B cell (primary cell): Measurements from ENCODE around the gene KCTD10. TPM values are rescaled to one million over a fixed set of nuclear protein-coding genes. Genes with fewer than 3 reads are reported as not detected.

ENCODE experiments used
- ATAC-seq: fragments of 200-7000 bp; cut with Tn5 transposase; one replicate; pipeline ENCODE4 v1.10.0; 2021; ENCODE audit warnings: low read depth, mild to moderate bottlenecking, moderate number of reproducible peaks, moderate library complexity
- CTCF ChIA-PET: fragments of 350-600 bp; sonication (Branson Sonifier 250); formaldehyde crosslinking; loops from one replicate; lab custom pipeline; 2021; ENCODE audit warnings: antibody characterized with exemption, inconsistent platforms; lab: Charles Lee
- POLR2A ChIA-PET: fragments of 350-600 bp; sonication (Branson Sonifier 250); formaldehyde crosslinking; loops from one replicate; lab custom pipeline; 2021; ENCODE audit warnings: antibody characterized with exemption; lab: Charles Lee
- DNase-seq: peaks from one replicate; pipeline ENCODE4 v3.0.0; 2013
- H2AFZ ChIP-seq: 2 replicates; pipeline ENCODE4 v1.6.1; 2012; ENCODE audit warnings: mild to moderate bottlenecking, low read depth, low read length; ENCODE audit not compliant: insufficient read depth, poor library complexity, severe bottlenecking
- H3K27ac ChIP-seq, 2 donors: 1 replicate in 1 of 2; 2 replicates in 1 of 2; pipeline ENCODE4 v1.5.1; 2012 to 2013; ENCODE audit warnings: low read length in 2 of 2, mild to moderate bottlenecking in 2 of 2, moderate library complexity in 1 of 2
- H3K27me3 ChIP-seq, 4 experiments: fragments of 200-600 bp in 1 of 4; sonication (generic) in 1 of 4; replicated peaks in 1 of 4; 1 replicate in 2 of 4; 2 replicates in 2 of 4; pipeline versions ENCODE4 v1.6.1 to v1.7.0; 2013 to 2016; ENCODE audit warnings: low read length in 3 of 4, mild to moderate bottlenecking in 2 of 4, mixed read lengths in 1 of 4, moderate library complexity in 1 of 4; ENCODE audit not compliant: insufficient read depth in 4 of 4, control insufficient read depth in 3 of 4; ENCODE audit errors: control extremely low read depth in 1 of 4
- H3K36me3 ChIP-seq, 2 experiments: replicated peaks in 1 of 2; 1 replicate in 1 of 2; 2 replicates in 1 of 2; pipeline versions ENCODE4 v1.6.1 to v1.7.1; 2013; ENCODE audit warnings: low read length in 1 of 2; ENCODE audit not compliant: insufficient read depth in 2 of 2, control insufficient read depth in 1 of 2; ENCODE audit errors: control extremely low read depth in 1 of 2, extremely low read depth in 1 of 2
- H3K4me1 ChIP-seq, 2 donors: fragments of 200-600 bp in 1 of 2; sonication (generic) in 1 of 2; 1 replicate in 1 of 2; 2 replicates in 1 of 2; pipeline versions ENCODE4 v1.5.1 to v1.6.1; 2013 to 2017; ENCODE audit warnings: low read length in 2 of 2; ENCODE audit not compliant: control insufficient read depth in 2 of 2, insufficient read depth in 2 of 2
- H3K4me2 ChIP-seq: replicated peaks from 2 replicates; pipeline ENCODE3; 2012; ENCODE audit warnings: mild to moderate bottlenecking, low read depth, low read length; ENCODE audit not compliant: poor library complexity, severe bottlenecking
- H3K4me3 ChIP-seq, 5 experiments: fragments of 200-600 bp in 1 of 5; sonication (generic) in 1 of 5; 1 replicate in 3 of 5; 2 replicates in 2 of 5; pipeline versions ENCODE4 v1.5.1 to v1.7.0; 2011 to 2016; ENCODE audit warnings: low read length in 4 of 5, mild to moderate bottlenecking in 4 of 5, low read depth in 2 of 5, control low read depth in 1 of 5, moderate library complexity in 1 of 5; ENCODE audit not compliant: insufficient read depth in 1 of 5; ENCODE audit errors: control extremely low read depth in 1 of 5, extremely low read depth in 1 of 5
- H3K79me2 ChIP-seq: fragments of 200-600 bp; sonication (generic); one replicate; pipeline ENCODE4 v1.6.0; 2016; ENCODE audit warnings: low read length; ENCODE audit not compliant: control insufficient read depth, insufficient read depth
- H3K9ac ChIP-seq: fragments of 200-600 bp; sonication (generic); 2 replicates; pipeline ENCODE4 v1.6.1; 2017; ENCODE audit warnings: mild to moderate bottlenecking, low read length, moderate library complexity
- H3K9me3 ChIP-seq, 3 donors: one replicate each; pipeline versions ENCODE4 v1.6.1 to v1.7.1; 2013; ENCODE audit warnings: low read length in 2 of 3; ENCODE audit not compliant: control insufficient read depth in 2 of 3, insufficient read depth in 1 of 3; ENCODE audit errors: control extremely low read depth in 1 of 3
- H4K20me1 ChIP-seq: 2 replicates; pipeline ENCODE4 v1.6.0; 2012; ENCODE audit warnings: mild to moderate bottlenecking, low read length; ENCODE audit not compliant: insufficient read depth, control insufficient read depth, poor library complexity, severe bottlenecking
- H3K27ac Mint-ChIP-seq: one replicate; pipeline ENCODE4 v1.8.0; 2021; ENCODE audit warnings: mixed read lengths
- H3K27me3 Mint-ChIP-seq: one replicate; pipeline ENCODE4 v1.8.0; 2021; ENCODE audit warnings: mixed read lengths
- H3K4me1 Mint-ChIP-seq: one replicate; pipeline ENCODE4 v1.8.0; 2021; ENCODE audit warnings: mixed read lengths
- H3K4me3 Mint-ChIP-seq: one replicate; pipeline ENCODE4 v1.8.0; 2021; ENCODE audit warnings: mixed read lengths
- H3K9me3 Mint-ChIP-seq: one replicate; pipeline ENCODE4 v1.8.0; 2022; ENCODE audit warnings: mixed read lengths; ENCODE audit not compliant: insufficient read depth
- EZH2 ChIP-seq: IDR thresholded peaks from 2 replicates; pipeline ENCODE4 v1.6.1; 2012; ENCODE audit warnings: borderline replicate concordance, low read depth, mild to moderate bottlenecking, moderate library complexity, low read length; ENCODE audit not compliant: insufficient read depth, poor library complexity, severe bottlenecking
- WGBS: methylation state at CpG from one replicate; pipeline ENCODE4 v1.1.5; 2013; ENCODE audit warnings: missing lambda C conversion rate; ENCODE audit not compliant: insufficient coverage; 5-methylcytosine and 5-hydroxymethylcytosine counted together
- intact Hi-C: fragments of 100-400 bp; cut with micrococcal nuclease; formaldehyde crosslinking; loops from one replicate; pipeline ENCODE4 v1.10.0; 2022
- polyA plus RNA-seq: library from polyadenylated mRNA; depleted of rRNA; stranded (reverse); fragments of >200 nt; gene quantifications from 2 replicates; pipeline ENCODE4 v1.2.3, GENCODE V29; 2012
- total RNA-seq, 2 donors: library from RNA; stranded (reverse); fragments of 120-200 nt in 1 of 2; gene quantifications; 1 replicate in 1 of 2; 2 replicates in 1 of 2; pipeline versions ENCODE4 v1.2.3 to v1.2.4, GENCODE V29; 2013 to 2022
- TF ChIP-seq, protein P1 (sequence below): fragments of 200-600 bp; IDR thresholded peaks from one replicate; pipeline ENCODE4 v1.8.0; 2022; ENCODE audit warnings: antibody characterized with exemption, mild to moderate bottlenecking

The KCTD10 gene
- total and polyA plus RNA-seq, 2 donors (not counting 1 experiment from before 2014, with no cell fraction given): 15.4 to 30.9 TPM

GRCh38 chr12:109462868-109463692 lies 14.0 kb downstream of the KCTD10 start:
- Histone ChIP-seq H3K4me1 (peaks cover 8 to 11% of the 10 kb centered on the region in 2 donors), H3K9ac (no peak overlapping the region), H3K4me3 (no peak overlapping the region), H4K20me1 (peaks cover 51% of the 10 kb centered on the region), H3K36me3 (peaks cover 1 to 26% of the 10 kb centered on the region in 2 experiments), H2AFZ (no peak overlapping the region), H3K27ac (no peak overlapping the region), H3K4me2 (no peak overlapping the region), H3K27me3 (no peaks in the 10 kb centered on the region), H3K79me2 (peaks cover 79% of the 10 kb centered on the region), H3K9me3 (no peaks in the 10 kb centered on the region)
- ATAC-seq: no peak
- H3K27me3 Mint-ChIP-seq: no peaks in the 10 kb centered on the region
- no peak for DNase-seq
- CTCF ChIA-PET: interaction anchor here (1.0 to 1.2 kb wide), 2 partner anchors 9 to 33 kb away, joined by 3 to 4 read pairs; no protein-coding TSS in a partner anchor
- TF ChIP-seq, protein P1, sequence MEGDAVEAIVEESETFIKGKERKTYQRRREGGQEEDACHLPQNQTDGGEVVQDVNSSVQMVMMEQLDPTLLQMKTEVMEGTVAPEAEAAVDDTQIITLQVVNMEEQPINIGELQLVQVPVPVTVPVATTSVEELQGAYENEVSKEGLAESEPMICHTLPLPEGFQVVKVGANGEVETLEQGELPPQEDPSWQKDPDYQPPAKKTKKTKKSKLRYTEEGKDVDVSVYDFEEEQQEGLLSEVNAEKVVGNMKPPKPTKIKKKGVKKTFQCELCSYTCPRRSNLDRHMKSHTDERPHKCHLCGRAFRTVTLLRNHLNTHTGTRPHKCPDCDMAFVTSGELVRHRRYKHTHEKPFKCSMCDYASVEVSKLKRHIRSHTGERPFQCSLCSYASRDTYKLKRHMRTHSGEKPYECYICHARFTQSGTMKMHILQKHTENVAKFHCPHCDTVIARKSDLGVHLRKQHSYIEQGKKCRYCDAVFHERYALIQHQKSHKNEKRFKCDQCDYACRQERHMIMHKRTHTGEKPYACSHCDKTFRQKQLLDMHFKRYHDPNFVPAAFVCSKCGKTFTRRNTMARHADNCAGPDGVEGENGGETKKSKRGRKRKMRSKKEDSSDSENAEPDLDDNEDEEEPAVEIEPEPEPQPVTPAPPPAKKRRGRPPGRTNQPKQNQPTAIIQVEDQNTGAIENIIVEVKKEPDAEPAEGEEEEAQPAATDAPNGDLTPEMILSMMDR: no peak
- POLR2A ChIA-PET: no interaction called here
- intact Hi-C loops: no loop called here
- H3K4me1 Mint-ChIP-seq: peaks cover 21% of the 10 kb centered on the region
- no peak overlapping the region for H3K4me3 Mint-ChIP-seq
- H3K27ac Mint-ChIP-seq: no peak overlapping the region
- 60% methylated on average over 11 of the region's 14 CpGs for WGBS
- H3K9me3 Mint-ChIP-seq: no peaks in the 10 kb centered on the region

- TF ChIP-seq, protein P1: no peak
- no peak for TF ChIP-seq EZH2
- peaks cover 21% of the 10 kb centered on the region for H3K4me1 Mint-ChIP-seq
- H3K4me3 Mint-ChIP-seq: no peak overlapping the region
- H3K79me2 ChIP-seq: peaks cover 70% of the 10 kb centered on the region
- peaks cover 4 to 24% of the 10 kb centered on the region in 2 experiments for H3K36me3 ChIP-seq
- no peak overlapping the region for H3K4me2 ChIP-seq
- H3K9ac ChIP-seq: no peak overlapping the region
- H4K20me1 ChIP-seq: peaks cover 44% of the 10 kb centered on the region
- no peak overlapping the region for H2AFZ ChIP-seq
- no peaks in the 10 kb centered on the region for H3K27me3 ChIP-seq
- H3K27ac ChIP-seq: no peak overlapping the region
- H3K4me1 ChIP-seq: peaks cover 8 to 11% of the 10 kb centered on the region in 2 donors
- DNase-seq (no peak), ATAC-seq (no peak)
- 97% methylated on average over 9 of the region's 13 CpGs for WGBS
- H3K9me3 ChIP-seq: no peaks in the 10 kb centered on the region
- peak overlapping the region; percentile 29 for H3K27ac Mint-ChIP-seq
- intact Hi-C loops: no loop called here
- ChIA-PET POLR2A (no interaction called here), CTCF (interaction anchor here (1.2 kb wide), 1 partner anchor 10 kb away, joined by 4 read pairs; no protein-coding TSS in a partner anchor)
- H3K9me3 Mint-ChIP-seq: no peaks in the 10 kb centered on the region
- H3K27me3 Mint-ChIP-seq: no peaks in the 10 kb centered on the region
- H3K4me3 ChIP-seq: no peak overlapping the region
These were observed 15.0 kb downstream of the KCTD10 start for GRCh38 chr12:109461846-109462756.
